Stimulated activated CD4-positive, alpha-beta T cell treated with anti-CD3 and anti-CD28 coated beads, Interleukin-4, amount 100 ng/mL, for 24 hours (primary cell): ENCODE data around the gene PLSCR3.
"Not testable (repeated sequence)": the region's sequence is repeated elsewhere in the genome, so short reads cannot be mapped to it uniquely, and the experiment has no call there.

ENCODE experiments used
- DNase-seq: peaks from one replicate; pipeline ENCODE4 v3.0.0-alpha.2; 2020

Gene PLSCR3

GRCh38 chr17:7379134-7379533, 15.2 kb downstream of the PLSCR3 start:
- no peak for DNase-seq

GRCh38 chr17:7374353-7374752, 20.0 kb downstream of the PLSCR3 start:
- DNase-seq: no peak

- DNase-seq: no peak
Observed at GRCh38 chr17:7370853-7371252, 23.5 kb downstream of the PLSCR3 start.

- DNase-seq: no peak
Observed at GRCh38 chr17:7369825-7370224, 24.5 kb downstream of the PLSCR3 start.

GRCh38 chr17:7368599-7368994, 25.7 kb downstream of the PLSCR3 start:
- not testable (repeated sequence) for DNase-seq

- no peak for DNase-seq
Observed at GRCh38 chr17:7367918-7368598, 26.3 kb downstream of the PLSCR3 start.

GRCh38 chr17:7367083-7367482, 27.2 kb downstream of the PLSCR3 start:
- no peak for DNase-seq

DNA sequence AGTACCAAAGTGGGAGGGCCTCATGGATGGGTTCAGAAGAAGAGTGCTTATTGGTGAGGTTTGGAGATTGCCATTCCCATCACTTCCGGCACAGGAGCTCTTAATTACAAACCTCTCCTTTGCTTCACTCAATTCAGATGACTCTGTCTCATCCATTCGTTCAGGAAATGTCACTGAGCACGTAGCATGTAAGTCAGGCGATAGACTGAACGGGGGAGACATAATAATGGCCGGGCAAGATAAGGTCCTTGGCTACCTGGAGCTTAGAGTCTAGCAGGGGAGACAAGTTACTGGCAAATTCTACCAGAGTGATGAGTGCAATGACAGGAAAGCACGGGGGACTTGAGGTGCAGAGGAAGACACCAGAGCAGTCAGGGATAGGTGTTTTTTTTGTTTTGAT, 28.4 kb downstream of the PLSCR3 start:
- DNase-seq: not testable (repeated sequence)

GRCh38 chr17:7363311-7363710, 31.0 kb downstream of the PLSCR3 start:
- no peak for DNase-seq

DNA sequence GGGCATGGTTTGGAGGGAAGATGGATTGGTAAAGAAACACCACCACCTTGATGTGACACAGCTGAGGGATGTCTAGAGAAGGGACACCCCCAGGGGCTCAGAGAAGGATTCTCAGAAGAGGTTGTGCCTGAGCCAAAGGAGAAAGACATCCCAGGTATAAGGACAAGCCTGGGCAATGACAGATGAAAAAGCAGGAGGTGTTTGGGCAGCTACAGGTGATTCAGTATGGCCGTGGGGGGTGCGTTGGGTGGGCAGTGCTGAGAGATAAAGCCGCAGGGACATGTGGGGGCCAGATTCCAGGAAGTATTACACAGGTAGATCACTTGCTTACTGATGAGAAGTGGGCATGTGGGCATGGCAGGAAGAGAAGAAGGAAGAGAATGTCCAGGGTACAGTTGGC, 32.4 kb downstream of the PLSCR3 start:
- DNase-seq: no peak

GRCh38 chr17:7357381-7357780, 36.9 kb downstream of the PLSCR3 start:
- no peak for DNase-seq

DNA sequence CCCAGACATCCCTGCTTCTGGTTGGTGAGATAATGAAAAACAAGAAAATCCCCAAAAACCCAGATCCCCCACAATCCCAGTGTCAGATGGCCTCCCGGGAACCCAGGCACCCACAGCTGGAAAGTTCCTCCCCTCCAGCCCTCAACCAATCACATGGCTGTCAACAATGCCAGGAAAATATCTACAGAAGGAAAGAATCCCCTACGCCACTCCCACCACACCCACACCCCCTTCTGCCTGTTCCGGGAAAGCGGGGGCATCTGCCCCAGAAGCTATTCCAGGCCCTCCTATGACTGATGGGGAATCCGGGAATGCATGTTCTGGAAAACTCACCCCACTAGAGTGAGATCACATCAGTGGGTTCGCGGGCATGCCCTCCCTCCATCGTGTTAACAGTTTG, 37.6 kb downstream of the PLSCR3 start:
- DNase-seq: no peak

DNA sequence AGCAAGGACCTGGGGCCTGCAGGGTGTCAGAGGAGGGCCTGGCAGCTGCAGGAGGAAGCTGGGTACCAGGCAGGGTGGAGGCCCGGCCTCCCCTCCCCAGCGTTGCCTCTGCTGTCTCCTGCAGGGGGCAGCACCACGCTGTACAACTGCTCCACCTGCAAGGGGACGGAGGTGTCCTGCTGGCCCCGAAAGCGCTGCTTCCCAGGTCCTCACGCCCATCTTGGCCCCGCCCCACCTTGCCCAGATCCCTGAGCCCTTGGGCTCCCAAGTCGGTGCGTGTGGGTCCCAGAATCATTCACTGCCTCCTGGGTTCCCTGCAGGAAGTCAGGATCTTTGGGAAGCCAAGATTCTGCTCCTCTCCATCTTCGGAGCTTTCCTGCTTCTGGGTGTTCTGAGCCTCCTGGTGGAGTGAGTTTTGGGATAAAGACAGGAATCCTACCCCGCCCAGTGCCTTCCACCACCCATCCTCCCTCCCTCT, 38.2 kb downstream of the PLSCR3 start:
- peak; percentile 86 for DNase-seq

- DNase-seq: no peak
Observed at GRCh38 chr17:7355573-7355972, 38.8 kb downstream of the PLSCR3 start.

GRCh38 chr17:7355053-7355452, 39.3 kb downstream of the PLSCR3 start, which contains the start of gene TMEM95:
Gene TMEM95 (plus strand): TSS chr17:7355156. CDS start chr17:7355205, 49 bp downstream.
- no peak for DNase-seq

DNA sequence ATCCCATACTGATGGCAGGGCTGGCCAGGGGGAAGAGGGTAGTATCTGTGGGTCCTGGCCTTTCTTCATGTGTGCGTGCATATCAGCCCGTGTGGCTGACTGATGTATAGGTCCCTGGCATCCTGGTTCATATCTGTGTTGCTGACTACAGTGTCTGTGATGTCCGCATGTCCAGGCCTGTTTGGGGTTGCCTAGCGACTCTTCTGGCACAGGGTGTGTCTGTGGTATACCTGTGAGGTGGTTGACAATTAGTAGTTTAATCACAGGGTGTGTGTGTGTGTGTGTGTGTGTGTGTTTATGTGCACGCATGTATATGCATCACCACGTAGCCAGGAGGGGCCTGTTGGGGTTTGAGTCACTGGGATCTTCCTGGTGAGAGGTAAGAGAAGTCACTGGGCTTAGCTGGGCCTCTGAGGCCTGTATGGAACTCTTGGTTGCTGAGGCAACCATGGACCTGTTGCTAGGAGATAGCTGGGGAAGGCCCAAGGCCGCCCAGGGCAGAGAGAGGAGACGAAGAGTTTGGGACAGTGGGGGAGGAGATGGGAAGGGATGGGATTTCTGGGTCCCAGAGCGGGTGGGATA, 40.0 kb downstream of the PLSCR3 start:
- DNase-seq: peak; percentile 27

GRCh38 chr17:7352910-7353635, 41.3 kb downstream of the PLSCR3 start:
- DNase-seq: no peak

- DNase-seq: no peak
Observed at GRCh38 chr17:7352503-7352889, 41.8 kb downstream of the PLSCR3 start.

- DNase-seq: peak; percentile 64
Observed at GRCh38 chr17:7351665-7352502, 42.4 kb downstream of the PLSCR3 start, which contains the start of gene KCTD11. Gene KCTD11 (plus strand): TSS chr17:7352162.

GRCh38 chr17:7348478-7349242, 45.7 kb downstream of the PLSCR3 start:
- DNase-seq: no peak

GRCh38 chr17:7347630-7348477, 46.5 kb downstream of the PLSCR3 start:
- no peak for DNase-seq
